ENCODE data around the gene GOLGA8S.
"Not testable (repeated sequence)": the region's sequence is repeated elsewhere in the genome, so short reads cannot be mapped to it uniquely, and the experiment has no call there.

- TF ChIP-seq REST (IDR thresholded peaks at IDR 0.05; ENCODE audit: insufficient read depth in 1 of 2, low read depth in 2 of 2, low read length in 1 of 2); CTCF (IDR thresholded peaks at IDR 0.05); SIN3A (IDR thresholded peaks at IDR 0.05; ENCODE audit: borderline replicate concordance, insufficient read depth, low read depth, low read length); TCF7L2 (IDR thresholded peaks at IDR 0.05; ENCODE audit: low read depth, low read length); POLR2AphosphoS5 (IDR thresholded peaks at IDR 0.05; ENCODE audit: low read depth, low read length): not testable (repeated sequence)
Observed at GRCh38 chr15:23304805-23305204, 49.7 kb upstream of the GOLGA8S start.
